ENCODE data around the gene SEC23B.
A peak's percentile ranks its signal among the peaks of the same experiment; 100 is the strongest.

DNA sequence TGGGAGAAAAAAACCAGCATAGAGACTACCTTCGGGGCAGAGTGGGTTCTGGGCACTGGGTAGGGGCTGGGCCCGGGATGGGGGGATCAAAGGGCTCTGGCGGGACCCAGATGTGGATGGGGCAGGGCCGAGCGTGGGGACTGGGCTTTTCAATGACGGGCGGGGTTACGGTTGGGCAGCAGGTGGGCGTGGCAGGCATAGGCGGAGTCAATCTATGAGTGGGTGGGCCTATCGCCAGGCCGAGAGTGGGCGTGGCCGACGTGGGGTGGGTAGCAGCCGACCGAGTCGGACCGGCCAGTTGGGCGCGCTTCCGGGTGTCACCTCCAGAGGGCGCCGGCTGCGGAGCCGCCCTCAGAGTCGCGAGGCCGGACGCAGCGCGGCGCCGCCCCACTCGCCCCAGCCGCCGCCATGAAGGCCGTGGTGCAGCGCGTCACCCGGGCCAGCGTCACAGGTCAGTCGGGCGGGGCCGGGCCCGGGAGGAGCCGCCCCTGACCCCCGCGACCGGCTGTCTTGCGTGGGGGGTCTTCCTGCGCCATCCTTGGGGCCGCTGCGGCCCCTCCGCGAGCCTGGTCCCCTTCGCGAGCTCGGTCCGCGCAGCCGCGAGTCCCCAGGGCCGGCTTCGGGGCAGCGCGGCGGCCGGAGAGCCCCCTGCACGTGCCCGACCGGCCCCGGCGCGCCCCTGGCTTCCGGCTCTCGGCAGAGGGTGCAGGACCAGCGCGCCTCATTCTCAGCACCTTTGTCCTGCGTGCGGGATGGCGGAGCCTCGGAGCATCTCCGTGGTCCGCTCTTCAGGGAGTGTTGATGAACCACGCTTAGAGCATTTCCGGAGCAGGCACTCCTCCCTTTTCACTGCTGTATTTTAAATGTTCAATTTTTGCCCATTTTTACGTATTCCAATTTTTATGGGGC is 80.2 kb downstream of the SEC23B start, which contains the start of gene DTD1:
- TF ChIP-seq EP300 (IDR thresholded peaks at IDR 0.05; ENCODE audit: borderline replicate concordance in 1 of 2, low read depth in 2 of 2, low read length in 2 of 2) (no peak), RAD21 (IDR thresholded peaks at IDR 0.05 in 1 of 2, conservative IDR thresholded peaks at IDR 0.05 in 1 of 2; ENCODE audit: low read depth in 2 of 2, low read length in 2 of 2) (peak in 1 of 2 experiments; percentile 21; a peak in 1 of 4 replicates), POLR2A (IDR thresholded peaks at IDR 0.05; ENCODE audit: control extremely low read depth in 1 of 2, low read depth in 2 of 2, low read length in 2 of 2) (peak; percentile 41 to 78), POU5F1 (IDR thresholded peaks at IDR 0.05; ENCODE audit: low read depth, low read length) (no peak), ZNF274 (IDR thresholded peaks at IDR 0.05; ENCODE audit: borderline replicate concordance, extremely low read depth, low read length) (no peak)
- TF ChIP-seq, protein P1, sequence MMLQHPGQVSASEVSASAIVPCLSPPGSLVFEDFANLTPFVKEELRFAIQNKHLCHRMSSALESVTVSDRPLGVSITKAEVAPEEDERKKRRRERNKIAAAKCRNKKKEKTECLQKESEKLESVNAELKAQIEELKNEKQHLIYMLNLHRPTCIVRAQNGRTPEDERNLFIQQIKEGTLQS (IDR thresholded peaks at IDR 0.05; ENCODE audit: insufficient read depth, low read depth, low read length): no peak
- TF ChIP-seq, protein P2, sequence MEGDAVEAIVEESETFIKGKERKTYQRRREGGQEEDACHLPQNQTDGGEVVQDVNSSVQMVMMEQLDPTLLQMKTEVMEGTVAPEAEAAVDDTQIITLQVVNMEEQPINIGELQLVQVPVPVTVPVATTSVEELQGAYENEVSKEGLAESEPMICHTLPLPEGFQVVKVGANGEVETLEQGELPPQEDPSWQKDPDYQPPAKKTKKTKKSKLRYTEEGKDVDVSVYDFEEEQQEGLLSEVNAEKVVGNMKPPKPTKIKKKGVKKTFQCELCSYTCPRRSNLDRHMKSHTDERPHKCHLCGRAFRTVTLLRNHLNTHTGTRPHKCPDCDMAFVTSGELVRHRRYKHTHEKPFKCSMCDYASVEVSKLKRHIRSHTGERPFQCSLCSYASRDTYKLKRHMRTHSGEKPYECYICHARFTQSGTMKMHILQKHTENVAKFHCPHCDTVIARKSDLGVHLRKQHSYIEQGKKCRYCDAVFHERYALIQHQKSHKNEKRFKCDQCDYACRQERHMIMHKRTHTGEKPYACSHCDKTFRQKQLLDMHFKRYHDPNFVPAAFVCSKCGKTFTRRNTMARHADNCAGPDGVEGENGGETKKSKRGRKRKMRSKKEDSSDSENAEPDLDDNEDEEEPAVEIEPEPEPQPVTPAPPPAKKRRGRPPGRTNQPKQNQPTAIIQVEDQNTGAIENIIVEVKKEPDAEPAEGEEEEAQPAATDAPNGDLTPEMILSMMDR (IDR thresholded peaks at IDR 0.05; ENCODE audit: control extremely low read depth in 1 of 3, insufficient read depth in 1 of 3, low read depth in 1 of 3, low read length in 3 of 3): peak; percentile 52 to 83 (median 80)

All from H1 (cell line).